Measurements from ENCODE around the gene ALDH5A1.

ALDH5A1 gene

DNA sequence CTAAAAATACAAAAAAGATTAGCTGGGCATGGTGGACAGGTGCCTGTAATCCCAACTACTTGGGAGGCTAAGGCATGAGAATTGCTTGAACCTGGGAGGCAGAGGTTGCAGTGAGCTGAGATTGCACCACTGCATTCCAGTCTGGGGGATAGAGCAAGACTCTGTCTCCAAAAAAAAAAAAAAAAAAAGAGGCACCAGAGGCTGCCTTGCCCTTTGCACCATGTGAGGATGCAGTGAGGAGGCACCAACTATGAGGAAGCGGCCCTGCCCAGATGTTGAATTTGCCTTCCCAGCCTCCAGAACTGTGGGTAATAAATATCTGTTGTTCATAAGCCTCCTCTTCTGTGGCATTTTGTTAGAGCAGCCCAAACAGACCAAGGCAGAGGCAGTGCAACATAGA, 54.4 kb downstream of the ALDH5A1 start:
- Histone ChIP-seq H3K4me1 (ENCODE audit: insufficient read depth, insufficient read length) (no peaks in the 10 kb centered on the region), H3K4me3 (ENCODE audit: insufficient read length, low read depth) (no peak overlapping the region), H3K9ac (ENCODE audit: insufficient read length, low read depth) (no peak overlapping the region), H3K9me3 (ENCODE audit: insufficient read depth, low read length) (no peaks in the 10 kb centered on the region), H3K36me3 (ENCODE audit: insufficient read depth, insufficient read length, low read length) (no peaks in the 10 kb centered on the region), H3K27me3 (ENCODE audit: insufficient read depth, insufficient read length) (peaks cover 2% of the 10 kb centered on the region)
- TF ChIP-seq ZNF274 (IDR thresholded peaks at IDR 0.05; ENCODE audit: low read depth, low read length) (no peak), SUZ12 (IDR thresholded peaks at IDR 0.05; ENCODE audit: extremely low read depth, insufficient read depth, insufficient read length) (no peak), YY1 (IDR thresholded peaks at IDR 0.05; ENCODE audit: insufficient read depth, insufficient read length) (no peak)
- no peak for DNase-seq (ENCODE audit: low read depth, low spot score)

DNA sequence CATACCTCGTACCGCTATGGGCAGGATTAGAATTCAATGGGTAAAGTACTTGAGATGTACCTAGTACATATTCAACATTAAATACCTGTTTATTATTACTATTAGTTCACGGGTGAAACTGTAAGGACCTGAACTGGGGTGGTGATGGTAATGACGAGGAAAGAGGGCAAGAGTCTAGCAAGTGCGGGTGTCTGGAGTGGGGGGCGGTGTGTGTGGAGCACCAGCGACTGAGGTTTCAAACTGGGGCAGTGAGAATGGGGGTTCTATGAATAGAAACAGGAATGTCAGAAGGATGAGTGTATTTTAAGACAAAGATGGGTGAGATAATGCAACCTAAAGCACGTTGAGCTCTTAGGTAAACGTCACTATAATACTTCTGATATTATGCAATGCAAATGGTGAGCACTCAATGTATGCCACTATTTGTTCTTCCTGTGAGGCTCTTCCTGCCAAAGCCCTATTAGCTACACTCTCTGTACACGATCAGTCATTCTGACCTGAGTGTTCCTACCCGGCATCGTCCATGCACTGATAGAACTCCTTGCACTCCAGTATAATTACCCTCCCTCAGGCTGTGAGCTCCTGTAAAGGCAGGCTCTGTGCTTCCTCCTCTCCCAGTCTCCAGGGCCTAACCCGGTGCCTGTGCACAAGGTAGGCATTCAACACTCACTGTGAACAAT, 55.0 kb downstream of the ALDH5A1 start:
- no peak for DNase-seq (ENCODE audit: low read depth, low spot score)
- Histone ChIP-seq H3K9ac (ENCODE audit: insufficient read length, low read depth) (no peak overlapping the region), H3K27me3 (ENCODE audit: insufficient read depth, insufficient read length) (peaks cover 2% of the 10 kb centered on the region), H3K36me3 (ENCODE audit: insufficient read depth, insufficient read length, low read length) (no peaks in the 10 kb centered on the region), H3K4me1 (ENCODE audit: insufficient read depth, insufficient read length) (no peaks in the 10 kb centered on the region), H3K9me3 (ENCODE audit: insufficient read depth, low read length) (no peaks in the 10 kb centered on the region), H3K4me3 (ENCODE audit: insufficient read length, low read depth) (no peak overlapping the region)
- no peak for TF ChIP-seq ZNF274 (IDR thresholded peaks at IDR 0.05; ENCODE audit: low read depth, low read length)
- no peak for TF ChIP-seq YY1 (IDR thresholded peaks at IDR 0.05; ENCODE audit: insufficient read depth, insufficient read length)
- no peak for TF ChIP-seq SUZ12 (IDR thresholded peaks at IDR 0.05; ENCODE audit: extremely low read depth, insufficient read depth, insufficient read length)

DNA sequence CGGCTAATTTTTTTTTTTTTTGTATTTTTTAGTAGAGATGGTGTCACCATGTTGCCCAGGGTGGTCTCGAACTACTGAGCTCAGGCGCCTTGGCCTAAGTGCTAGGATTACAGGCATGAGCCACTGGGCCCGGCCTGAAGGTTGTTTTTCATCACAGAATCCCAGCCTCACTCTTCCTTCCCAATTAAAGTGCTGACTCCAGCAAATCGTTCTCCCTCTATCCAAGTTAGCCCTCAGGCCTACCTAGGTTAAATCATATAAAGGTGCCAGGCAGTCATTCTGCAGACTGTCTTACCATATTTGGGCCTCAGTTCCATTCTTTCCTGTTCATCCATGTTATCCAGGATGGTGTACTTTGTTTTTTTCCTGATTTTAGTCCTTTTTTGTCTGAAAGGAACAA, 56.4 kb downstream of the ALDH5A1 start:
- DNase-seq (ENCODE audit: low read depth, low spot score), result no peak
- TF ChIP-seq SUZ12 (IDR thresholded peaks at IDR 0.05; ENCODE audit: extremely low read depth, insufficient read depth, insufficient read length) (no peak), YY1 (IDR thresholded peaks at IDR 0.05; ENCODE audit: insufficient read depth, insufficient read length) (no peak)
- no peaks in the 10 kb centered on the region for H3K4me1 ChIP-seq (ENCODE audit: insufficient read depth, insufficient read length)
- no peak overlapping the region for H3K9ac ChIP-seq (ENCODE audit: insufficient read length, low read depth)
- H3K36me3 ChIP-seq (ENCODE audit: insufficient read depth, insufficient read length, low read length), result no peaks in the 10 kb centered on the region
- no peaks in the 10 kb centered on the region for H3K9me3 ChIP-seq (ENCODE audit: insufficient read depth, low read length)
- H3K4me3 ChIP-seq (ENCODE audit: insufficient read length, low read depth), result no peak overlapping the region
- H3K27me3 ChIP-seq (ENCODE audit: insufficient read depth, insufficient read length), result peaks cover 2% of the 10 kb centered on the region

DNA sequence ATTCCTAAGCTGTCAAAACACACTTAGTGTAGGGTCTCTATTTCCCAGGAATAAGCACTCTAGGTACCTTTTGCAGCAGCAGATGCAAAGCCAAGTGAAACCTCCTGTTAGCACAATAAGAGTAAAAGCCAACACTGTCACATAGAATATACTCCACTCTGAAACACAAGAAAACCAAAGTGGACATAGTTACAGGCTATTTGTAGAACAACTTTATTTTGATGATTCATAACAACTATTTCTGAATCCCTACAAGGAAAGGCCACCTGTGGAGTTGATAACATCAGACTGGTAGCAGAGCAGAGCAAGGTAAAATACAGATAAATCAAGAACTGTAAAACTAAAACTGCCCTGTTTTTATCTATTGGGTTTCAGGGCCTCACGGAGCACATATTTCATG, 59.7 kb downstream of the ALDH5A1 start:
- Histone ChIP-seq H3K36me3 (ENCODE audit: insufficient read depth, insufficient read length, low read length) (no peaks in the 10 kb centered on the region), H3K9me3 (ENCODE audit: insufficient read depth, low read length) (no peaks in the 10 kb centered on the region), H3K27me3 (ENCODE audit: insufficient read depth, insufficient read length) (no peaks in the 10 kb centered on the region), H3K4me1 (ENCODE audit: insufficient read depth, insufficient read length) (no peaks in the 10 kb centered on the region), H3K9ac (ENCODE audit: insufficient read length, low read depth) (no peak overlapping the region), H3K4me3 (ENCODE audit: insufficient read length, low read depth) (no peak overlapping the region)
- DNase-seq (ENCODE audit: low read depth, low spot score), result no peak
- TF ChIP-seq YY1 (IDR thresholded peaks at IDR 0.05; ENCODE audit: insufficient read depth, insufficient read length) (no peak), ZNF274 (IDR thresholded peaks at IDR 0.05; ENCODE audit: low read depth, low read length) (no peak), SUZ12 (IDR thresholded peaks at IDR 0.05; ENCODE audit: extremely low read depth, insufficient read depth, insufficient read length) (no peak)

DNA sequence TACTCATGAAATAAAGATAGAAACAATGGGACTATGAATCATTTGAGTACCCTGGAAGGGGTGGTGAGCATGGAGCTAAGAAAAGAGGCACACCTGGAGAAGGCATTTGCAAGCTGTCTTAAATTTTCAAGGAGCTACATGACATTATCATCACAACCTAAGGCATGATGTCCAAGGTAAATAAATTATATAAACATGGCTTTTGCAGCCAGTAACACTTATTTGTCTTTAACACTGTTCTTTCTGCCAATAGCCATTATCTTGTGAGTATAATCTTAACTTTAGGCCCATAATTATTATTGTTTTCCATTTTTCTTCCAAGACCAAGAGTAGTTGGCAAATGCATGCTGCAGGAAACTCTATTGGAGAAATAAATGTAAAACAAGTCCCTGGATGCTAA, 63.7 kb downstream of the ALDH5A1 start:
- no peak for DNase-seq (ENCODE audit: low read depth, low spot score)
- no peak overlapping the region for H3K9ac ChIP-seq (ENCODE audit: insufficient read length, low read depth)
- no peaks in the 10 kb centered on the region for H3K27me3 ChIP-seq (ENCODE audit: insufficient read depth, insufficient read length)
- H3K4me1 ChIP-seq (ENCODE audit: insufficient read depth, insufficient read length), result no peaks in the 10 kb centered on the region
- H3K4me3 ChIP-seq (ENCODE audit: insufficient read length, low read depth), result no peak overlapping the region
- H3K36me3 ChIP-seq (ENCODE audit: insufficient read depth, insufficient read length, low read length), result no peaks in the 10 kb centered on the region
- no peaks in the 10 kb centered on the region for H3K9me3 ChIP-seq (ENCODE audit: insufficient read depth, low read length)
- TF ChIP-seq ZNF274 (IDR thresholded peaks at IDR 0.05; ENCODE audit: low read depth, low read length), result no peak
- no peak for TF ChIP-seq YY1 (IDR thresholded peaks at IDR 0.05; ENCODE audit: insufficient read depth, insufficient read length)
- no peak for TF ChIP-seq SUZ12 (IDR thresholded peaks at IDR 0.05; ENCODE audit: extremely low read depth, insufficient read depth, insufficient read length)

DNA sequence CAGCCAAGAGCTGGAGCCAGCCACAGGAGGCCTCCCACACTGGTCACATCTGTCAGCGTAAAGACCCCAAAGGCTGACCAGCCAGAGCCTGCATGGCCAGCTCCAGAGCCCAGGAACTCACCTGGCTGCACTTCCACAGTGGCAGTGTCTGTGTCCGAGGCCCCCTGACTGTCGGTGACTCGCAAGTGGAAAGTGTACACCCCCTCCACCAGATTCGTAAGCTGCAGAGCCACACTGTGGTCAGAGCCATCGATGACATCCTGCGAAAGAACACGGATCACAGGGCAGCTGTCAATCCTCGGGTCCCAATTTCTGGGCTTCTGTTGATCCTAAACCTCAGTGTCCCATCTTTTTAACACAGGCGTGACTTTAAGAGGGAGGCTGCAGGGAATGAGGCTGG, 69.3 kb downstream of the ALDH5A1 start:
- H3K27me3 ChIP-seq (ENCODE audit: insufficient read depth, insufficient read length), result no peaks in the 10 kb centered on the region
- no peaks in the 10 kb centered on the region for H3K36me3 ChIP-seq (ENCODE audit: insufficient read depth, insufficient read length, low read length)
- H3K9ac ChIP-seq (ENCODE audit: insufficient read length, low read depth), result no peak overlapping the region
- DNase-seq (ENCODE audit: low read depth, low spot score), result no peak
- TF ChIP-seq SUZ12 (IDR thresholded peaks at IDR 0.05; ENCODE audit: extremely low read depth, insufficient read depth, insufficient read length), result no peak
- no peaks in the 10 kb centered on the region for H3K4me1 ChIP-seq (ENCODE audit: insufficient read depth, insufficient read length)
- no peak overlapping the region for H3K4me3 ChIP-seq (ENCODE audit: insufficient read length, low read depth)
- no peaks in the 10 kb centered on the region for H3K9me3 ChIP-seq (ENCODE audit: insufficient read depth, low read length)

DNA sequence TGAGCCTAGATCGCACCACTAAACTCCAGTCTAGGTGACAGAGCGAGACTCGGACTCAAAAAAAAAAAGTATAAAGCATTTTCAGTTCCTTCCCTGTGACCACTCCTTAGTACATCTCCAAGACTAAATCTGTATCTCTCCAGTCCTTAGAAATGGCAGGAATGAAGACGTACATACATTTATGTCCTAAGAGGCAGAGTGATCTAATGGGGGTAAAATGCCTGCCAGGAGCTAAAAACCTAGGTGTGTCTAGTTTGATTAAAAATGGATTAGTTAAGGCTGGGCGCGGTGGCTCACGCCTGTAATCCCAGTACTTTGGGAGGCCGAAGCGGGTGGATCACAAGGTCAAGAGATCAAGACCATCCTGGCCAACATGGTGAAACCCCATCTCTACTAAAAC, 70.4 kb downstream of the ALDH5A1 start:
- DNase-seq (ENCODE audit: low read depth, low spot score), result no peak
- Histone ChIP-seq H3K27me3 (ENCODE audit: insufficient read depth, insufficient read length) (no peaks in the 10 kb centered on the region), H3K4me3 (ENCODE audit: insufficient read length, low read depth) (no peak overlapping the region), H3K9ac (ENCODE audit: insufficient read length, low read depth) (no peak overlapping the region), H3K9me3 (ENCODE audit: insufficient read depth, low read length) (no peaks in the 10 kb centered on the region), H3K4me1 (ENCODE audit: insufficient read depth, insufficient read length) (no peaks in the 10 kb centered on the region), H3K36me3 (ENCODE audit: insufficient read depth, insufficient read length, low read length) (no peaks in the 10 kb centered on the region)
- TF ChIP-seq SUZ12 (IDR thresholded peaks at IDR 0.05; ENCODE audit: extremely low read depth, insufficient read depth, insufficient read length) (no peak), ZNF274 (IDR thresholded peaks at IDR 0.05; ENCODE audit: low read depth, low read length) (no peak), YY1 (IDR thresholded peaks at IDR 0.05; ENCODE audit: insufficient read depth, insufficient read length) (no peak)

Measured in NT2/D1 (cell line).